ENCODE data around the gene PABPC1L2B. TPM values are rescaled to one million over a fixed set of nuclear protein-coding genes. Genes with fewer than 3 reads are reported as not detected.
"Not testable (repeated sequence)": the region's sequence is repeated elsewhere in the genome, so short reads cannot be mapped to it uniquely, and the experiment has no call there.

PABPC1L2B gene
- under 1 TPM in 1 of 4 donors, not detected in 3; 0.09 TPM for polyA plus RNA-seq (ENCODE audit: insufficient read length in 4 of 4)

DNA sequence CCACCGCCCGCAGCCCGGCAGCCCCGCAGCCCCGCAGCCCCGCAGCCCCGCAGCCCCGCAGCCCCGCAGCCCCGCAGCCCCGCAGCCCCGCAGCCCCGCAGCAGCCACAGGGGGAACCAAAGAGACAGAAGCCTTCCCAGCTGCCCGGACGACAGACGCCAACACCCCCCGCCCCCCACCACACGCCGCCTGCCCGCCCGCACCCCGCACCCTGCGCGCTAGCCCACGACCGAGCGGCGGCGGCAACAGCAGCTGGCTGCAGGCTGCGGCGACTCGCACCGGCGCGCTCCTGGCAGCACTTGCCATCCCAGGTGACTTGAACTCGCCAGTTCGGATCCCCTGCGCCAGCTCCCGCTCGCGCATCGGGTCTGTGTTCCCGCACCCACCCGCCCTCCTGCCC is at the start of gene PABPC1L2B:
Gene PABPC1L2B, plus strand, starts transcription at position 207 of the 400 bp plus-strand sequence. CDS start 704 bp downstream, outside the sequence.
- DNase-seq (ENCODE audit: low read depth in 4 of 4, low spot score in 3 of 4) = not testable (repeated sequence)

DNA sequence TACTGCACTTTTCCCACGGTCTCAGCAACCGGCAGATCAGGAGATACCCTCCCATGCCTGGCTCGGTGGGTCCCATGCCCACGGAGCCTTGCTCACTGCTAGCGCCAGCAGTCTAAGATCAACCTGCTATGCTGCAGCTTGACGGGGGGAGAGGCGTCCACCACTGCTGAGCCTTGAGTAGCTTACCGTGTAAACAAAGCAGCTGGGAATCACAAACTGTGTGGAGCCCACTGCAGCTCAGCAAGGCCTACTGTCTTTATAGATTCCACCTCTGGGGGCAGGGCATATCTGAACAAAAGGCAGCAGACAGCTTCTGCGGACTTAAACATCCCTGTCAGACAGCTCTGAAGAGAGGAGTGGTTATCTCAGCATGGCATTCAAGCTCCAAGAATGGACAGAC is 42.8 kb upstream of the PABPC1L2B start:
- not testable (repeated sequence) for DNase-seq (ENCODE audit: low read depth in 4 of 4, low spot score in 3 of 4)

DNA sequence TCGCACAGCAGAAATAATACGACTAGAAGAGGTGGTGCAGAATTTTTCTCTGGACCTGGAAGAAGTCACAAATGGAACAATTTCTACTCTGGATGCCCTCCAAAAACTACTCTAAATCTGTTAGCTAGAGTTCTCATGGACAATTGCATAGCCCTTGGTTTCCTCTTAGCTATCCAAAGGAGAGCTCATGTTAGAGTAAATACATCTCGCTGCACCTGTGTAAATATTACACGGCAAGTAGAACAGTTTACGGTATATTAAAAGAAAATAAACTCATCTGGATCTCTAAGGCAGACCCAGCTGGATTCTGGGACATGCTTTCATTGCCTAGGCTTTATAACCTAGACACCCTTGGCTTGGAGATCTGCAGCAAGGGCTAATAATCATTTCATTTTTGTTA is 30.9 kb upstream of the PABPC1L2B start:
- not testable (repeated sequence) for DNase-seq (ENCODE audit: low read depth in 4 of 4, low spot score in 3 of 4)

DNA sequence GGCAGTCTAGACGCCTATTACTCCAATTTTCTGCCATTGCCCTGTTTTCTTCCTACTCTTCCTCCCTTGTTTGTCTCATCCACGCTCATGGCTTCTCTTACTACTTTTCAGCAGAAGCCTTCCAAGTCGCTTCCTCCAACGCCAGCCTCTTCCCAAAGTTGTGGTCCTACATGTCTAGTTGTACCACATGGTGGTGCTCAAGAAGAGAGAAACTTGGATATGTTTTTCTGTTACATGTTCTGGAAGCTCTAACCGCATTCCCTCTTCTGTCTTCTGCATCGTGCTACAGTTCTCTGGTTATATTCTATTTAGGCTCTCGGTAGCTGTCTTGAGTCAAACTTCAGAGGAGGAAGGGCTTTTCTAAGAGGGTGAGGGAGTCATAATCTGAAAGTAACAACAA is 27.9 kb upstream of the PABPC1L2B start:
- not testable (repeated sequence) for DNase-seq (ENCODE audit: low read depth in 4 of 4, low spot score in 3 of 4)

GRCh38 chrX:72980894-72981469 is 21.8 kb upstream of the PABPC1L2B start:
- not testable (repeated sequence) for DNase-seq (ENCODE audit: low read depth in 4 of 4, low spot score in 3 of 4)

- DNase-seq (ENCODE audit: low read depth in 4 of 4, low spot score in 3 of 4) = not testable (repeated sequence)
Observed at GRCh38 chrX:73004032-73004431, 1.3 kb downstream of the PABPC1L2B start.

- no peak for DNase-seq (ENCODE audit: low read depth in 4 of 4, low spot score in 3 of 4)
Observed at GRCh38 chrX:73021361-73022092, 18.8 kb downstream of the PABPC1L2B start.

- DNase-seq (ENCODE audit: low read depth in 4 of 4, low spot score in 3 of 4) = not testable (repeated sequence)
Observed at GRCh38 chrX:73022093-73022445, 19.3 kb downstream of the PABPC1L2B start.

DNA sequence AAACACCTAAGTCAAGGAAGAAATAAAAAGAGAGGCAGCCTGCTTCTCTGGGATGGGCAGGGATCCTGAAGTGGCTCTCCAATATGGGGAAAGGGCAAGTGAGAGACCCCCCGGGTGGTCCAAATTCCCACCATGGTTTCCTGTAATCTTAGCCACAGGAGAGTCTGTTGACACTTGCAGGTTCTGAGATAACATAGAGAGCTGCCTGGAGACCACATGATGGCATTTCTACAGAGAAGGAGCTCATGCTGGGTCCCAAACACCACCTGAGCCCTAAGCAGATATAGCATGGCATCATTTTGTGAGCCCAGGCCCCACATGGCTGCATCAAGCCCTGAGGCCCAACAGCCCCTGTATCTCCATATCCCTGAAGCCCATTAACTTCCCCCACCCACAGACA is 26.1 kb downstream of the PABPC1L2B start:
- no peak for DNase-seq (ENCODE audit: low read depth in 4 of 4, low spot score in 3 of 4)

Other genes with a start within 250 kb of the PABPC1L2B start
- 1 to 10 TPM; 2.8 to 4.7 (median 4.4) TPM for gene DMRTC1B, start 226.0 kb upstream of the PABPC1L2B start, polyA plus RNA-seq (ENCODE audit: insufficient read length in 4 of 4)
- not detected for gene FAM236B, start 220.3 kb upstream of the PABPC1L2B start, polyA plus RNA-seq (ENCODE audit: insufficient read length in 4 of 4)
- gene FAM236D, start 194.7 kb upstream of the PABPC1L2B start, polyA plus RNA-seq (ENCODE audit: insufficient read length in 4 of 4) = not detected
- not detected for gene FAM236C, start 90.3 kb upstream of the PABPC1L2B start, polyA plus RNA-seq (ENCODE audit: insufficient read length in 4 of 4)
- gene FAM236A, start 64.7 kb upstream of the PABPC1L2B start, polyA plus RNA-seq (ENCODE audit: insufficient read length in 4 of 4) = under 1 TPM in 3 of 4 donors, not detected in 1; 0.30 to 0.92 (median 0.47) TPM
- under 1 TPM; 0.17 to 0.70 (median 0.22) TPM for gene DMRTC1, start 59.1 kb upstream of the PABPC1L2B start, polyA plus RNA-seq (ENCODE audit: insufficient read length in 4 of 4)
- gene PABPC1L2A, start 76.6 kb downstream of the PABPC1L2B start, polyA plus RNA-seq (ENCODE audit: insufficient read length in 4 of 4) = under 1 TPM in 3 of 4 donors, not detected in 1; 0.05 to 0.07 (median 0.06) TPM
- 1 to 10 TPM; 2.2 to 7.8 (median 3.2) TPM for gene NAP1L2, start 211.9 kb downstream of the PABPC1L2B start, polyA plus RNA-seq (ENCODE audit: insufficient read length in 4 of 4)